HEK293 (cell line): ENCODE data around the gene KMO.

Experiments
- BCL11A ChIP-seq: fragments of 450-650 bp; formaldehyde crosslinking; IDR thresholded peaks from 2 replicates; pipeline ENCODE4 v1.5.1; 2016; ENCODE audit warnings: low read depth, missing biosample characterization, missing genetic modification characterization
- HOXA7 ChIP-seq: sonication (generic); formaldehyde crosslinking; IDR thresholded peaks from 2 replicates; pipeline ENCODE4 v1.8.1; 2022; ENCODE audit warnings: missing genetic modification reagents, borderline replicate concordance
- SP2 ChIP-seq: fragments of 450-650 bp; formaldehyde crosslinking; IDR thresholded peaks from 2 replicates; pipeline ENCODE4 v1.5.1; 2016; ENCODE audit warnings: missing biosample characterization, missing genetic modification characterization
- ZBTB20 ChIP-seq: fragments of 450-650 bp; formaldehyde crosslinking; IDR thresholded peaks from 2 replicates; pipeline ENCODE4 v1.5.1; 2016; ENCODE audit warnings: missing biosample characterization, missing genetic modification characterization
- ZNF140 ChIP-seq: fragments of 450-650 bp; formaldehyde crosslinking; IDR thresholded peaks from 2 replicates; pipeline ENCODE4 v1.5.1; 2016; ENCODE audit warnings: missing biosample characterization, missing genetic modification characterization
- ZNF280D ChIP-seq: fragments of 450-650 bp; formaldehyde crosslinking; IDR thresholded peaks from 2 replicates; pipeline ENCODE4 v1.5.1; 2016; ENCODE audit warnings: missing biosample characterization, missing genetic modification characterization
- ZNF398 ChIP-seq: fragments of 450-650 bp; formaldehyde crosslinking; IDR thresholded peaks from 2 replicates; pipeline ENCODE4 v1.5.1; 2017; ENCODE audit warnings: missing biosample characterization, missing genetic modification characterization
- ZNF692 ChIP-seq: fragments of 450-650 bp; formaldehyde crosslinking; IDR thresholded peaks from 2 replicates; pipeline ENCODE4 v1.5.1; 2016; ENCODE audit warnings: missing biosample characterization, missing genetic modification characterization
- ZNF768 ChIP-seq: fragments of 450-650 bp; formaldehyde crosslinking; IDR thresholded peaks from 2 replicates; pipeline ENCODE4 v1.5.1; 2018; ENCODE audit warnings: missing biosample characterization, mild to moderate bottlenecking, missing genetic modification characterization
- TF ChIP-seq, protein P1 (sequence below): fragments of 450-650 bp; formaldehyde crosslinking; optimal IDR thresholded peaks from 2 replicates; pipeline ENCODE3; 2016; ENCODE audit warnings: missing biosample characterization, mild to moderate bottlenecking, missing genetic modification characterization
- TF ChIP-seq, protein P2 (sequence below): fragments of 450-650 bp; formaldehyde crosslinking; IDR thresholded peaks from 2 replicates; pipeline ENCODE4 v1.5.1; 2016; ENCODE audit warnings: missing biosample characterization, missing genetic modification characterization, borderline replicate concordance
- TF ChIP-seq, protein P3 (sequence below): fragments of 450-650 bp; IDR thresholded peaks from 2 replicates; pipeline ENCODE4 v1.5.1; 2018; ENCODE audit warnings: missing biosample characterization, missing genetic modification characterization

Gene KMO

DNA sequence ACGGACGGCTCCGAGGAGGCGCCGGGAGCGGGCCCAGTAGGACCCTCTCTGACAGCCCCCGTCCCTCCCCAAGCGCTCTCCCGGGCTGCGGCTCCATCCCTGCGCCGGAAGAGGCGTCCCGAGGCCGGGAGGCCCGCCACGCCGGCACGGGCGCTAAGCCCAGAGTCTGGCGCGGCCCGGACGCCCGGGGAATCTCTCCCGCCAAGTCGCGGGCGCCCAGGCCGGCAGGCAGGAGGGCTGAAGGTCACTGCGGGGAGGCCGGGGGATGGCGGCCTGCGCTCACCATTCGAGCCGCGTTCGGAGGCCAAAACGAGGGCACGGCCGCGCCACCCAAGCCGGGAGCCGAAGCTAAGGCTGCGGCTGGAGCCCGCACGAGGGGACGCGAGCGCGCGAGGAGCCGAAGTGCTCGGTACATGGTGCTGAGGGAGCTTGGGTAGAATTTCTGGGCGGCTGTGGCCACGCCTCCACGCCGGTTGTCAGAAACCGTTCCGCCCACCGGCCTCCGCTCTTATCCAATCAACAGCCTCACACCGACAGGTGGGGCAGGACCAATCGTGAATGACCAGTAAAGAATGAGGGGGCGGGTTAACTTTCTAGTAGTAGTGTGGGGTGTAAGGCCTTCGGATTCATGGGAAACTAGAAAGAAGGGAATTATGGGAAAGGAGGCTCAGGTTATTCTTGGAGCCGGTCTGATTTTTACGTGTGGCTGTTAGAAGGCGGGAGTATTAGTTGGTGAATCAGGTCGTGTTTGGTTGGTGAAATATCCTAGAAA lies 12.7 kb upstream of the KMO start, which contains the start of gene FH (continued):
- TF ChIP-seq, protein P1, sequence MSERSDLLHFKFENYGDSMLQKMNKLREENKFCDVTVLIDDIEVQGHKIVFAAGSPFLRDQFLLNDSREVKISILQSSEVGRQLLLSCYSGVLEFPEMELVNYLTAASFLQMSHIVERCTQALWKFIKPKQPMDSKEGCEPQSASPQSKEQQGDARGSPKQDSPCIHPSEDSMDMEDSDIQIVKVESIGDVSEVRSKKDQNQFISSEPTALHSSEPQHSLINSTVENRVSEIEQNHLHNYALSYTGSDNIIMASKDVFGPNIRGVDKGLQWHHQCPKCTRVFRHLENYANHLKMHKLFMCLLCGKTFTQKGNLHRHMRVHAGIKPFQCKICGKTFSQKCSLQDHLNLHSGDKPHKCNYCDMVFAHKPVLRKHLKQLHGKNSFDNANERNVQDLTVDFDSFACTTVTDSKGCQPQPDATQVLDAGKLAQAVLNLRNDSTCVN = peak; percentile 73
- TF ChIP-seq ZBTB20 (tag by site-specific recombination) = peak; percentile 40; the same call in 1 of the 2 replicates
- TF ChIP-seq, protein P2, sequence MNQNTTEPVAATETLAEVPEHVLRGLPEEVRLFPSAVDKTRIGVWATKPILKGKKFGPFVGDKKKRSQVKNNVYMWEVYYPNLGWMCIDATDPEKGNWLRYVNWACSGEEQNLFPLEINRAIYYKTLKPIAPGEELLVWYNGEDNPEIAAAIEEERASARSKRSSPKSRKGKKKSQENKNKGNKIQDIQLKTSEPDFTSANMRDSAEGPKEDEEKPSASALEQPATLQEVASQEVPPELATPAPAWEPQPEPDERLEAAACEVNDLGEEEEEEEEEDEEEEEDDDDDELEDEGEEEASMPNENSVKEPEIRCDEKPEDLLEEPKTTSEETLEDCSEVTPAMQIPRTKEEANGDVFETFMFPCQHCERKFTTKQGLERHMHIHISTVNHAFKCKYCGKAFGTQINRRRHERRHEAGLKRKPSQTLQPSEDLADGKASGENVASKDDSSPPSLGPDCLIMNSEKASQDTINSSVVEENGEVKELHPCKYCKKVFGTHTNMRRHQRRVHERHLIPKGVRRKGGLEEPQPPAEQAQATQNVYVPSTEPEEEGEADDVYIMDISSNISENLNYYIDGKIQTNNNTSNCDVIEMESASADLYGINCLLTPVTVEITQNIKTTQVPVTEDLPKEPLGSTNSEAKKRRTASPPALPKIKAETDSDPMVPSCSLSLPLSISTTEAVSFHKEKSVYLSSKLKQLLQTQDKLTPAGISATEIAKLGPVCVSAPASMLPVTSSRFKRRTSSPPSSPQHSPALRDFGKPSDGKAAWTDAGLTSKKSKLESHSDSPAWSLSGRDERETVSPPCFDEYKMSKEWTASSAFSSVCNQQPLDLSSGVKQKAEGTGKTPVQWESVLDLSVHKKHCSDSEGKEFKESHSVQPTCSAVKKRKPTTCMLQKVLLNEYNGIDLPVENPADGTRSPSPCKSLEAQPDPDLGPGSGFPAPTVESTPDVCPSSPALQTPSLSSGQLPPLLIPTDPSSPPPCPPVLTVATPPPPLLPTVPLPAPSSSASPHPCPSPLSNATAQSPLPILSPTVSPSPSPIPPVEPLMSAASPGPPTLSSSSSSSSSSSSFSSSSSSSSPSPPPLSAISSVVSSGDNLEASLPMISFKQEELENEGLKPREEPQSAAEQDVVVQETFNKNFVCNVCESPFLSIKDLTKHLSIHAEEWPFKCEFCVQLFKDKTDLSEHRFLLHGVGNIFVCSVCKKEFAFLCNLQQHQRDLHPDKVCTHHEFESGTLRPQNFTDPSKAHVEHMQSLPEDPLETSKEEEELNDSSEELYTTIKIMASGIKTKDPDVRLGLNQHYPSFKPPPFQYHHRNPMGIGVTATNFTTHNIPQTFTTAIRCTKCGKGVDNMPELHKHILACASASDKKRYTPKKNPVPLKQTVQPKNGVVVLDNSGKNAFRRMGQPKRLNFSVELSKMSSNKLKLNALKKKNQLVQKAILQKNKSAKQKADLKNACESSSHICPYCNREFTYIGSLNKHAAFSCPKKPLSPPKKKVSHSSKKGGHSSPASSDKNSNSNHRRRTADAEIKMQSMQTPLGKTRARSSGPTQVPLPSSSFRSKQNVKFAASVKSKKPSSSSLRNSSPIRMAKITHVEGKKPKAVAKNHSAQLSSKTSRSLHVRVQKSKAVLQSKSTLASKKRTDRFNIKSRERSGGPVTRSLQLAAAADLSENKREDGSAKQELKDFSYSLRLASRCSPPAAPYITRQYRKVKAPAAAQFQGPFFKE (tag by site-specific recombination) = no peak
- TF ChIP-seq ZNF280D (tag by site-specific recombination) = no peak
- TF ChIP-seq BCL11A = no peak
- no peak for TF ChIP-seq ZNF398 (tag by site-specific recombination)
- TF ChIP-seq ZNF140 (tag by site-specific recombination) = no peak
- TF ChIP-seq ZNF768 (tag by site-specific recombination) = no peak
- TF ChIP-seq ZNF692 (tag by site-specific recombination) = no peak
- no peak for TF ChIP-seq HOXA7
- TF ChIP-seq, protein P3, sequence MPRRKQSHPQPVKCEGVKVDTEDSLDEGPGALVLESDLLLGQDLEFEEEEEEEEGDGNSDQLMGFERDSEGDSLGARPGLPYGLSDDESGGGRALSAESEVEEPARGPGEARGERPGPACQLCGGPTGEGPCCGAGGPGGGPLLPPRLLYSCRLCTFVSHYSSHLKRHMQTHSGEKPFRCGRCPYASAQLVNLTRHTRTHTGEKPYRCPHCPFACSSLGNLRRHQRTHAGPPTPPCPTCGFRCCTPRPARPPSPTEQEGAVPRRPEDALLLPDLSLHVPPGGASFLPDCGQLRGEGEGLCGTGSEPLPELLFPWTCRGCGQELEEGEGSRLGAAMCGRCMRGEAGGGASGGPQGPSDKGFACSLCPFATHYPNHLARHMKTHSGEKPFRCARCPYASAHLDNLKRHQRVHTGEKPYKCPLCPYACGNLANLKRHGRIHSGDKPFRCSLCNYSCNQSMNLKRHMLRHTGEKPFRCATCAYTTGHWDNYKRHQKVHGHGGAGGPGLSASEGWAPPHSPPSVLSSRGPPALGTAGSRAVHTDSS = no peak
- peak; percentile 78 for TF ChIP-seq SP2 (tag by site-specific recombination)
